Endothelial cell of umbilical vein (primary cell): ENCODE measurements around the gene KIF26A. TPM values are rescaled to one million over a fixed set of nuclear protein-coding genes. Genes with fewer than 3 reads are reported as not detected.

Source experiments
- BruUV-seq: library from RNA; stranded (reverse); fragments of 400-500 nt; replicated peaks from 2 replicates; lab custom pipeline; 2021; lab: Mats Ljungman, UMichigan
- CTCF ChIA-PET: fragments of 300-600, 350-600 bp; sonication (Branson Sonifier 250); formaldehyde crosslinking; loops from one replicate; lab custom pipeline; 2021; ENCODE audit warnings: antibody characterized with exemption, inconsistent platforms; lab: Charles Lee
- POLR2A ChIA-PET: fragments of 300-600, 350-600 bp; sonication (Branson Sonifier 250); formaldehyde crosslinking; loops from one replicate; lab custom pipeline; 2021; ENCODE audit warnings: antibody characterized with exemption, inconsistent platforms; lab: Charles Lee
- DNase-seq: peaks from one replicate; pipeline ENCODE4 v3.0.0-alpha.2; 2011; ENCODE audit warnings: low read depth, low spot score
- FAIRE-seq: peaks from 2 replicates; lab custom pipeline; 2011; peaks lifted over from hg19 to GRCh38; lab: Jason Lieb, UNC
- H2AFZ ChIP-seq: 2 replicates; pipeline ENCODE4 v1.6.0; 2012; ENCODE audit warnings: low read depth, low read length, control low read depth, inconsistent platforms
- H3K27ac ChIP-seq: 2 replicates; pipeline ENCODE4 v1.5.1; 2011; ENCODE audit warnings: low read depth, mild to moderate bottlenecking, control low read depth, low read length, moderate library complexity; ENCODE audit not compliant: insufficient read depth
- H3K27me3 ChIP-seq, 2 experiments: 2 replicates each; pipeline versions ENCODE4 v1.6.0 to v1.6.1; 2011; ENCODE audit warnings: low read length in 2 of 2, mixed read lengths in 1 of 2; ENCODE audit not compliant: control insufficient read depth in 2 of 2, insufficient read depth in 2 of 2
- H3K36me3 ChIP-seq, 2 experiments: 2 replicates in 1 of 2; 3 replicates in 1 of 2; pipeline ENCODE4 v1.5.1; 2011; ENCODE audit warnings: low read length in 2 of 2, mild to moderate bottlenecking in 1 of 2, moderate library complexity in 1 of 2; ENCODE audit not compliant: control insufficient read depth in 2 of 2, insufficient read depth in 2 of 2; ENCODE audit errors: extremely low read depth in 1 of 2
- H3K4me1 ChIP-seq: 3 replicates; pipeline ENCODE4 v1.5.1; 2011; ENCODE audit warnings: mild to moderate bottlenecking, low read length; ENCODE audit not compliant: control insufficient read depth, insufficient read depth; ENCODE audit errors: extremely low read depth
- H3K4me2 ChIP-seq: 2 replicates; pipeline ENCODE4 v1.6.1; 2011; ENCODE audit warnings: low read length, control low read depth, mixed read lengths; ENCODE audit not compliant: insufficient read depth
- H3K4me3 ChIP-seq, 3 experiments: fragments of 200-600 bp in 1 of 3; sonication (generic), shearing (Covaris generic) in 1 of 3; replicated peaks in 1 of 3; 2 replicates each; pipeline ENCODE4 v1.5.1; 2011 to 2016; ENCODE audit warnings: control low read depth in 3 of 3, low read length in 3 of 3, mild to moderate bottlenecking in 2 of 3, inconsistent platforms in 1 of 3, low read depth in 1 of 3, moderate library complexity in 1 of 3; ENCODE audit not compliant: insufficient read depth in 1 of 3
- H3K79me2 ChIP-seq: 2 replicates; pipeline ENCODE4 v1.6.0; 2012; ENCODE audit warnings: low read length, inconsistent platforms; ENCODE audit not compliant: control insufficient read depth, insufficient read depth
- H3K9ac ChIP-seq: replicated peaks from 2 replicates; pipeline ENCODE3; 2011; ENCODE audit warnings: low read length, control low read depth; ENCODE audit not compliant: insufficient read depth; ENCODE audit errors: extremely low read depth
- H3K9me1 ChIP-seq: replicated peaks from 3 replicates; pipeline ENCODE4 v1.6.0; 2011; ENCODE audit warnings: mild to moderate bottlenecking, low read length; ENCODE audit not compliant: control insufficient read depth, insufficient read depth; ENCODE audit errors: extremely low read depth
- H3K9me3 ChIP-seq: replicated peaks from 2 replicates; pipeline ENCODE4 v1.5.1; 2012; ENCODE audit warnings: low read length, inconsistent platforms; ENCODE audit not compliant: control insufficient read depth, insufficient read depth
- H4K20me1 ChIP-seq: replicated peaks from 2 replicates; pipeline ENCODE3; 2011; ENCODE audit warnings: mild to moderate bottlenecking, low read length; ENCODE audit not compliant: control insufficient read depth, insufficient read depth; ENCODE audit errors: extremely low read depth
- CTCF ChIP-seq, 2 donors: IDR thresholded peaks; 1 replicate in 1 of 2; 2 replicates in 1 of 2; pipeline ENCODE4 v1.5.1; 2011; ENCODE audit warnings: low read length in 2 of 2, mild to moderate bottlenecking in 2 of 2, moderate library complexity in 2 of 2, control low read depth in 1 of 2, inconsistent platforms in 1 of 2, low read depth in 1 of 2; ENCODE audit not compliant: insufficient read depth in 1 of 2; ENCODE audit errors: extremely low read depth in 1 of 2
- EZH2 ChIP-seq: IDR thresholded peaks from 2 replicates; pipeline ENCODE4 v1.6.1; 2012; ENCODE audit warnings: borderline replicate concordance, low read depth, mild to moderate bottlenecking, moderate library complexity, low read length, inconsistent platforms; ENCODE audit not compliant: severe bottlenecking
- FOS ChIP-seq: IDR thresholded peaks from 2 replicates; pipeline ENCODE4 v1.6.1; 2011; ENCODE audit warnings: mild to moderate bottlenecking, low read length, moderate library complexity, borderline replicate concordance; ENCODE audit not compliant: insufficient read depth
- GATA2 ChIP-seq: IDR thresholded peaks from 2 replicates; pipeline ENCODE4 v1.7.0; 2011; ENCODE audit warnings: low read depth, mild to moderate bottlenecking, moderate library complexity, mixed read lengths, low read length; ENCODE audit not compliant: insufficient read length, insufficient read depth
- JUN ChIP-seq: IDR thresholded peaks from 2 replicates; pipeline ENCODE4 v1.6.1; 2011; ENCODE audit warnings: borderline replicate concordance, low read depth; ENCODE audit not compliant: insufficient read length, insufficient read depth
- MAX ChIP-seq: IDR thresholded peaks from 2 replicates; pipeline ENCODE4 v1.6.1; 2011; ENCODE audit not compliant: insufficient read depth, insufficient read length
- MYC ChIP-seq: IDR thresholded peaks from one replicate; pipeline ENCODE4 v1.6.1; 2011; ENCODE audit warnings: mild to moderate bottlenecking, low read depth, low read length
- POLR2A ChIP-seq: IDR thresholded peaks from 2 replicates; pipeline ENCODE4 v1.6.1; 2012; ENCODE audit warnings: low read depth, mild to moderate bottlenecking, control low read depth, low read length
- POLR2AphosphoS5 ChIP-seq: IDR thresholded peaks from 2 replicates; pipeline ENCODE4 v1.6.1; 2012; ENCODE audit warnings: low read depth, mild to moderate bottlenecking, control low read depth, low read length, moderate library complexity; ENCODE audit not compliant: insufficient read depth
- dilution Hi-C: fragments of 300-500 bp; cut with MboI; formaldehyde crosslinking; loops from one replicate; pipeline ENCODE4 v1.15.0; 2019; ENCODE audit warnings: low sequenced_read_pairs; ENCODE audit not compliant: extremely low pct_ligation_motif_present
- intact Hi-C: fragments of 100-400 bp; cut with micrococcal nuclease; formaldehyde crosslinking; loops from one replicate; pipeline ENCODE4 v1.10.0; 2022
- polyA plus RNA-seq, 4 experiments: library from polyadenylated mRNA; depleted of rRNA in 3 of 4; stranded (reverse) in 3 of 4; unstranded in 1 of 4; fragments of >200 nt; gene quantifications; 2 replicates each; pipeline versions ENCODE4 v1.2.1 to v1.2.3, GENCODE V29; 2011 to 2012; ENCODE audit warnings: missing spikeins in 1 of 4
- total RNA-seq: library from RNA; stranded (reverse); gene quantifications from 2 replicates; pipeline ENCODE4 v1.2.3, GENCODE V29; 2021

KIF26A gene
- total and polyA plus RNA-seq, 2 donors (not counting 3 experiments of a cell fraction or from before 2014, with no cell fraction given): 3.6 to 10.7 TPM

- TF ChIP-seq MYC (no peak), FOS (no peak), POLR2A (no peak), POLR2AphosphoS5 (no peak), CTCF (IDR thresholded peaks at IDR 0.05; ENCODE audit: extremely low read depth in 1 of 2, insufficient read depth in 1 of 2, low read depth in 1 of 2, low read length in 2 of 2) (no peak), JUN (no peak), GATA2 (no peak), EZH2 (no peak), MAX (no peak)
- no peaks in the 10 kb centered on the region for H4K20me1 ChIP-seq
- no peaks in the 10 kb centered on the region for H3K9me3 ChIP-seq
- no peaks in the 10 kb centered on the region for H3K79me2 ChIP-seq
- BruUV-seq: no TSS peak
- H2AFZ ChIP-seq: no peak overlapping the region
- no peak overlapping the region for H3K27ac ChIP-seq
- no peak overlapping the region for H3K9ac ChIP-seq
- dilution Hi-C loops (no loop called here), intact Hi-C loops (no loop called here)
- DNase-seq: no peak
- no peaks in the 10 kb centered on the region for H3K36me3 ChIP-seq
- H3K4me2 ChIP-seq: no peak overlapping the region
- ChIA-PET CTCF (no interaction called here), POLR2A (no interaction called here)
- no peaks in the 10 kb centered on the region for H3K9me1 ChIP-seq
- no peak for FAIRE-seq
- peaks cover 0 to 3% of the 10 kb centered on the region in 2 experiments for H3K27me3 ChIP-seq
- H3K4me3 ChIP-seq: no peak overlapping the region
- no peaks in the 10 kb centered on the region for H3K4me1 ChIP-seq
Observed at GRCh38 chr14:104200106-104200505, 61.7 kb downstream of the KIF26A start.
